Activated CD8-positive, alpha-beta memory T cell treated with anti-CD3 and anti-CD28 coated beads for 4 hours (primary cell): ENCODE data around the gene MYO1H.

Experiments used
- DNase-seq, 2 donors: peaks; one replicate each; pipeline ENCODE4 v3.0.0-alpha.2; 2020; ENCODE audit warnings: low read depth in 2 of 2

MYO1H gene

DNA sequence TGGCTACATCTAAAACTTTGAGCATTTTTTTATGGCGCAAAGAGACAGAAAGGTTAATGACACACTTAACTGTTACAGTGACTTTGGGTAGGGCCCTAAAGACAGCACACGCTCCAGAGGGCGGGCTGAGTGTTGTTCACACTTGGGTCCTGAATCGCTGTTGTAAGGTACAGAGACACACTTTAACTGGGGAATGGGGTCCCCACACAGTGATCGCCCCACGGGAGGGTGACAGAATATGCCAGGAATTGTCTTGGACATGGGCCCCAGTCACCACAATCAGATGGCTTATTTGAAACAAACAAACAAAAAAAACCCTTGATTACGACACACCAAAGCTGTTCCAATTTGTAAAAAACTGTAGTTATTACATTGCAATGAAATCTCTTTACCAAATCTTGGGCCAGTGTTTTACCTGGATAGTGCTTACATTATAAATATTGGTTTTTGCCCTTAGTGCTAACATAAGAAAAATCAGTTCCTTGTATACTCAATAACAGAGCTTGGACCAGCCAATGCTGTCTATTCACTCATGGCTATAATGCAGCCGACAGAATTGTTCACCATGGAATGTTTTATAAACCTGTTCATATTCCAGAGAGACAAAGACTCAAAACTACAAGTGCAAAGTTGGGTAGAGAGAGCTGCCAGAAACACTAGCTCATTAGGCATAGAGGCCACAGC is 101.1 kb downstream of the MYO1H start:
- DNase-seq = no peak

DNA sequence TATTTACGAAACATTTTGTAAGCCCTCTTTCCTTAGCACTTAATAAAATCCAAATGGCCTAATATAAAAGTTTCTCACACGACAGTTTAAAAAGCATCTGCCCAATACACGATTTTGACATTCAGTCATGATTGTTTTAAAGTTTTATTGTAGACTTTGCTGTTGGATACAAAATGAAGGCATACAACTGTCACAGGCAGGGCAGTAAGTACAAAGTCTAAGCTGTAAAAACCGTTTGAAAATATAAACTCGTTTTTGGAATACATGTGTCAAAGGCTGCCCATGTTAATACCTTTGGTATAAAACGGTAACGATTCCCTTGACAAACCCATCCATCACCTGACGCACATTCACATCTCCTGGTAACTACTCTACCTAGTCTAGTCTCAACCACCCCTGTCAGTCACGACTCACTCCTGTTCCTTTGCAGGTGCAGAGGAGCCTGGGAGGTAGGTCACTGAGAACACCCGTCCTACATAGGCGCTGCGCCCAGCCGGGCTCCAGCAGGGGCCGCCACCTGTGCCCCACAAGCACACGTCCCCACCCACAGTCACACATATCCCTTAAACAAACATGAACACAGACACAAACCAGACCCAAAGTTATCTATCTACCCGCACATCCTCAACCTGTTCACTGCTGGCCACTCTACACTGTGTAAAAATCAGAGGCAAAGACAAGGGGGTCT is 102.3 kb downstream of the MYO1H start:
- DNase-seq = no peak

DNA sequence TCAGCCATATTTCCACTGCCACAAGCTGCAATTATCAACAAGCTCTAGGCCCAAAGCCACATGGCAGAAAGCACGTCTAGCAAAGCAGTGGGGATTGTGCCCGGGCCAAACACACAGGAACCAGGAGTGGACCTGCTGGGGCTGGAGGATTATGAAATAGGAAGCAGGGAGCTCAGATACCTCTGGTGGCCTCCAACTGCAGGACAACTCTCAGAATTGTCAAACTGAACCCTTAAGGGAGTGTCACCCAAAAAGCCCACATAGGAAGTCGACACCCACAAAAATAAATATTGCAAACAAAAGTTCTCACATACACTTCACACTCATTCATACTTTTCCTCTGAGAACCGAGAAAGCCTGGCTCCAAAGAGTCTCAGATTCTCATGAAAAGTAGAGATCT is 103.3 kb downstream of the MYO1H start:
- DNase-seq = no peak

DNA sequence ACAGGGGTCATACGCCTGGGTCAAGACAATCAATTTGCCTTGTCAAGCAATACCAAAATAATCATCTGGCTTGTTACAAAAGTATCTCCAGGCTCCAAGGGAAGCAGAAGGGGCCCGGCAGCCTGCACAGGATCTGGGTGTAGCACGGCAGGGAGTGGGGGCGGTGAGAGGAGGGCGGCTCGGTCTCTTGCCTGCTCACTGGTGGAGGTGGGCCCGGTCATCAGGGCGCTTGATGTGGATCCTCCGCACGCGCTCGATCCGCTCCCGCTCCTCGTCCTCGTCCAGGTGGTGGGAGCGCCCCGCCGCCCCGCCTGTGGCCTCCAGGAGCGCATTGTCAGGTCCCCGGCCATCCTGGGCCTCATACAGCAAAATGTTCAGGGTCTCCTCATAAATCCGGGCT is 103.7 kb downstream of the MYO1H start:
- no peak for DNase-seq

DNA sequence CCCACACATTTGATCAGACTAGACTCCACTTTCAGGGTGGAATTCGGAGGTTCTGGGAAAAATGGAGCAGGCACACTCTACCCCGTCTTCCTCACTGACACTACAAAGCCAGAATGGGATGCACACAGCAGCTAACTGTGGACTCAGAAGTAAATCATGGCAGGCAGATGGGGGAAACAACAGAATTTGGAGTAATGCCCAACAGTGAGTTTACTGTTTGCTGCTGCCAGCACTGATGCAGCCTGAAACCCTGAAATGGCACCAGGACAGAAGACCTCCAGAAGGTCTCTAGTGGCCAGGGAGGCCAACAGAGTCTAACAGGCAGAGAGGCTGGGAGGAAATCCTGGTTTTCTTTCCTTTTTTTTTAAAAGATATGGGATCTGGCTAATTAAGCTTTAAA is 104.8 kb downstream of the MYO1H start:
- no peak for DNase-seq

DNA sequence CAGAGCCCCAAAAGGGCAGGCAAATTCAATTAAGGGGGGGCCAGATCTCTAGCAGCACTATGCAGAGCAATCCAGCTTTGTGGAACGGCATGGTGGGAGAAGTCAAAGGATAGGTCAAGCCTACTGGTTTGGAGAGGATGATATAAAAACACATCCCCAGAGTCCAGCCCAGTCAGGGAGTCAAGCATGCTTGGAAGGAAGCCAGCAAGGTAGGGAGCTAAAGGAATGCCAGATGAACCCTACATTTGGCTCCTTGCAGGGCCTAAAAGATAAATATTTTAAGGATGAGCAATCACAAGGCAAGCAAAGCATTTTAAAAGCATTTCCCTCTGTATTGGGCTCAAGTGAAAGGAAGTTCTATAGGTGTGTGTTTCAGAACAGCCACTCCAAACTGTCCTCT is 108.0 kb downstream of the MYO1H start:
- no peak for DNase-seq

DNA sequence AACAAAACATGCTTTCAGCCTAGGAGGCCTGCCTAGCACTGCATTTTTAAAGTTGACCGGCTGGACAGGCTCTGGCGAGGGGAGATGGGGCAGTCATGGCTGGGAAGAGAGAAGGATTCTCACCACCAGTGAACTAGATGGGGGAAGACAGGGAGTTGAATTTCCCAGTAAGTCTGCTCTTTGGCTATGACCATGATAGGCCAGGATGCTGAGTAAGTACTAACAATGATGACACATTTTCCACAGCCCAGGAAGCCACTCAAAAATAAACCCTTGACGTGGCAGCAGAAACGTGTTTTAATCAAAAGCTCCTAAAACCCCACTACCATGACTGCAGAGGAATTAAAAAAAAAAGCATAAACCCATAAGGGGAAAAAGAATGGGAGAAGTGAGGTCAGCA is 110.4 kb downstream of the MYO1H start:
- DNase-seq = no peak

DNA sequence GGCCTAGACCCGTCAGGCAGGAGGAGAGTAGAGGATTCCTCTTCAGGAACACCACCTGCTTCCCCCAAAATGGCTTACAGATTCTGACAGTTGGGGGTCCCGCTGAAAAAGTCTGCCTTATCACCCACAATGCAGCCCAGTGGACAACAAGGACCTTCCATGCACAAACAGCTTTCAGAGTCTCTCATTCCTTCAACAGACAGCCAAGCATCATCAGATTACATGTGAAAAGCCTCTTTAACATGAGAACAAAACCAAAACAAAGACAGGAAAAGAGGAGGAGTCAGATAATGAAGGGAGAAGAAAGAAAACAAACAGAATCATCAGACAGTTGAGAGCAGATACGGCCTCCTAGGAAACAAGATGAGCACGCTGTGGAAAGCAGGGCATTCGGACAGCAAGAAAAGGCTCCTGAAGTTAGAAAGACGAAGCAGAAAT is 111.1 kb downstream of the MYO1H start:
- DNase-seq = no peak

DNA sequence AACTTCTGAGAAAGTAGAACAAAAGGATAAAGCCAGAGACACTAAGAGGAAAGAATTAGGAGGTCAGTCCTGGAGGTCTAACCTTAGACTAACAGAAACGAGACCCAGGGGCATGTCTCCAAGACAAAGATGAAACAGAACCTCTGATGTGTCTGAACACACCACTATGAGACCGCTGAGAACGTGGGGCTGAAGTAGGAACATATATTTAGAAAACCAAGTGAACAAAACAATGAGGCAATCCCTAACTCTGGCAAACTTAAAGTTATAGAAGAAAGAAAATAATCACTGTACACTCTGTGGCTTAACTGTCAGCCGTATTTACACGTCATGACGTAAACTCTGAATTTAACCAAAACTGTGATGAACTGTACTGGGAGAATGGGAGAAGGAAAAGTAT is 111.5 kb downstream of the MYO1H start:
- no peak for DNase-seq

DNA sequence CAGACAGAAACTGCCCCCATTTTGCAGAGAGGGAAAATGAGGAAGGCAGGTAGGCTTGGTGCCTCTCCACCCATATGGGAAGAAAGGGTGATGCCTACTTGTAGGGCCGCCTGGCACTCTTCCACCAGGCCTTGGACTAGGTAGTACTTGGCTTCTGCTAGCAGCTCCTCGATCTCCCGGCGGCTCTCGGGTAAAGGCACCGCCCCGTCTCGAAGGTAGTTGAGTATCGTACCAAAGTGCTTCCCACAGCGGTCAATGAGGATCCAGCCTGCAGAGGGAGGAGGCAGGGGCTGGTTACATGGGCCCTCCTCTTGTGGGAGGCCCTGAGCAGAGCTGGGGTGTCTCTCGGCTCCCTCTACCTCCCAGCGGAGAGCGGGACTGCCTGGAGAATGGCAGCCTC is 112.8 kb downstream of the MYO1H start:
- no peak for DNase-seq

DNA sequence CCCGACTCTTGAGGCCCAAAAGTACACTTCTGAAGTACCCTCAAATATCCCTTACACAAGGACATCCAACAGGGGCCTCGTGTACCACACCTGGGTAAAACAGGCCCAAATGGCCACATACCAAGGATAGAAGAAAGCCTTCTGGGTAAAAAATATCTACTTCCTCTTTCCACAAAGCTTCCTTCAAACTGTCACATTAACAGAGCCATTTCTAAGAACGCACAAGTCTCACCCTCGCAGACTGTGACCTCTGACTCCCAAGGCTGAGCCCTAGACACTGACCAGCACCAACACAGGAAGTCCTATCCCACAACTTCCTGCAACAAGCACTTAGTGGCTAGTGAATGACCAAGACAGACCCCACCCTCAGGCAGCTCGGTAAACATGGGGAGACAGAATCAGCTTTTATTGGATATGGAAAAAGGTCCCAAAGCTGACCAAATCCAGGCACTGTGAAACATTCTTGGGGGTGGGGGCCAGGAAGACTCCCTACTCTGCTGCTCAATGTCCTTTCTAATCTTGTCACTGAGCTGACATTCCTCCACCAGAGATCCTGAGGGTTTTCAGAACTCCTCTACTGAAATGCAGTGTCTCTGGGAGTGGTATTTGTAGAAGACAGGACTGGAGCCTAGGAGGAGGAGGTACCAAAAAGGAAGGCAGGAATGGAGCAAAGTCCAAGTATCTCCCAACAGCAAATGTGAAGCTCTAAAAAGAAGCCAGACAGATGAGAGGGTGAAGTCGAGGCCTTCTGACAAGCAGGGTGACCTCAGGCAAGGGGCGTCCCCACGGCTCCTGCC is 113.5 kb downstream of the MYO1H start:
- no peak for DNase-seq

DNA sequence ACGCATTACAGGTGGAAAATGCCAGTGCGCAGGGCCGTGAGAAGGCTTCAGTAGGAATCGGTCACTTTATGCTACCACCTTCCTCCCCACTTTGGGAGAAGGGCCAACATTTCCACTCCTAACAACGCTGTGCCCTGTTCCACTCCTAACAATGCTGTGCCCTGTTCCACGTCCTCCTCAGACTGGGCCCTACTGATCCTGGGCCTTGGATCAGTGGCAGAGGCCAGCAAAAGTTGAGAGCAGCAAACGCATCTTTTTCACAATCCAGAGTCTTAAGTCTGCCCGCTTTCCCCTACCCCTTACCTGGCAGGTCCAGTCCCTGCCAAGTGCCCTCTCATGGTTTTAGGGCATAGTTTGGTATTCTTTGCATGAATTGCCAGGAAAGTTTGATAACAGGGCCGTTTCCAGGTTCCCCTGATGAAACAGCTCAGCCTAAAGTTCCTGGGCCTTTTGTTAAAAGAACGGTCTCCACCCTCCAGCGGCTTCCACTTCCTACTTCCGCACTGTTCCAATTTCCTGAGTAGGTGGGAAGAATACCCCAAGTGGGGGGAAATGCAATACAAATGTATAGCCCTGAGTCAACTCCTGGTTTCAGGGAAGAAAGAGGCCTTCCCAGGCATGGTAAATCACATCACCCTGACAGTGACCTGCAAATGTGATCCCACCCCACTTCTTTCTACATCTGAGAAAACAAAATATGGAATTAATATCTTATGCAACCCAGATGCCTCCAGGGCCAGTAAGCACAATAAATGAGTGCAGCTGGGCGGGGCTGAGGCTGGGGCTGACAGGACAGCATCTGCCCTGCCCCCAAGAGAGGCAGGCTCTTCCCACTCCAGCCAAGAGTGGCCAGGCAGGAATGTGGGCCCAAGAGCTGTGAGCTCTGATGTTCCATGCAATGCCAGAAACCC is 114.4 kb downstream of the MYO1H start:
- no peak for DNase-seq

DNA sequence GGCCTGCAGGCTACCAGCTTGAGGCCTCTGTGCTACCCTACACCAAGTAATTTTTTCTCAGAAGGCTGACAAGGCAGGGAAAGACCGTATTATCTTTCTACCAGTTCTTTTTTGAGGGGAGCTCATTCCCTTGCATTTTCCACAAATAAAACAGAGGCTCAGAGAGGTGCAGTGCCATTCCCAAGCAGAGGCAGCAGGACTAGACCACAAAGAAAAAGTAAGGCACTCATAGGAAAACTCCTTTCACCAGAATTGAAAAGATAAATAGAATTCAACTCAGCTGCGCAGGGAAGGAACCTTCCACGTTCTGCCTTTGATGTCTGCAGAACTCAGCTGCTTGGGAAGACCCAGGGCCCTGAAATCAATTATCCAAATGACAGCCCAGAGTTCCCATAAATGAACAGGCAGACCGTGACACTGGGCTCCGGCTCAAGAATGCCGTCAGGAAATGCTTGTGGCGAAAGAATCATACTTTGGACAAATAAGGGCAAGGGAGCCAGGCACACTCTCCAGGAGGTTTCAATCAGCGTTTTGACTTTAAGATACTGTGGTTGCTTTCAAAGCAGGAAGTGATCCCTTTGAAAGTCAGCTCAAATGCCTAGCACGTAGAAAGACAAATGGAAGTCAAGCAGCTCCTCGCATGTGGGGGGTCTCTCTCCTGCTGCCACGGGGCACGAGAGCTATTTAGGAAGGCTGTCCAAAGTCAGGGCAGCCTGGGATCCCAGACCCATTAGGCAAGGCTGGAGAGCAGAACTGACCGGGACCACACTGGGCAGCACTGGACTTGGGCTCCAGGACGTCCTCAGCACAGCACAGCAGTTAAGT is 115.4 kb downstream of the MYO1H start:
- no peak for DNase-seq

DNA sequence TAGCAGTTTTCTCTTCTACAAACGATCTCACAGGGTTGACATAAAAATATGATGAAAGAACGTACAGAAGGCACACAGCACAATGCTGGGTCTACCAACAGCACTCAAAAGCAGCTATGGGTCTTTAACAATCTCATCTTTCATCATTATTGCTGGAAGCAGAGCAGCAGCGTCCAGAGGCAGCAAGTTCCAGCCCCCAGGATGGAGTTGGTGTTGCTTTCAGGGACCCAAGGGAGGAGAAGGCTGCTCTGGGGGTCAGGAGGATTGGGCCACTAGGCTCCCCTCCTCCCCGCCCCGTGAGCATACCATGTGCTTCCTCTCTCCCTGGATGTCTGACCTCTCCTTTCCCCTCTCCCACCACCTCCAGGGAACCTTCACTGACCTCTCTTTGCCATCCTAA is 116.1 kb downstream of the MYO1H start:
- DNase-seq = no peak

DNA sequence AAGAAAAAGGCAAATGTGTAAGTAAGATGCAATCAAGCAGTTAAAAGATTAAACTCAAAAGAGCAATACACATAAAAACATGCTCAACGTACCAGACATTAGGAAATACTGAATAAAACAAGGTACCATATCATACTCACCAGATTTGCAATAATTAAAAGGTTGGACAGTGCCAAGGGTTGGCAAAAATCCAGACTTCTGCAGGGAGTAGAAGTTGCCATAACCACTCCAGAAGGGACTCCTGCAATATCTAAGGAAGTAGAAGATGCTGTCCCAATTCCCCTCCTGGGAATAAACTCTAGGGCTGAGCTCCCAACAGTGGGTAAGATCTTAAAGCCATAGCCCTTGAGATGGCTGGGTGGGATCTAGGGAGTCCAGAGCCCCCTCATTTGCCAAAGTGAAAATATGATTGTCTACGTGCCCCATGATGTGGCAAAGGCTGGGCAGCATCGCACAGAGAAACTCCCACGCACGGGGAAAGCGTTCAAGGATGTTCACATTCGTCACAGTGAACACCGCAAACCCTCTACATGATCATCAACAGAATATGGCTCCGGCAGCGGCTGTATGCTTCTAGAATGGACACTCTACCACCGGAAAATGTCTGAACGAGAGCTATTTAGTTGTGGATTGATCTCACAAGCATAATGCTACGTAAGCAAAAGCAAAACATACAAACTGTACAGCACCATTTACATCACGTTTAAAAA is 117.1 kb downstream of the MYO1H start:
- DNase-seq = no peak

DNA sequence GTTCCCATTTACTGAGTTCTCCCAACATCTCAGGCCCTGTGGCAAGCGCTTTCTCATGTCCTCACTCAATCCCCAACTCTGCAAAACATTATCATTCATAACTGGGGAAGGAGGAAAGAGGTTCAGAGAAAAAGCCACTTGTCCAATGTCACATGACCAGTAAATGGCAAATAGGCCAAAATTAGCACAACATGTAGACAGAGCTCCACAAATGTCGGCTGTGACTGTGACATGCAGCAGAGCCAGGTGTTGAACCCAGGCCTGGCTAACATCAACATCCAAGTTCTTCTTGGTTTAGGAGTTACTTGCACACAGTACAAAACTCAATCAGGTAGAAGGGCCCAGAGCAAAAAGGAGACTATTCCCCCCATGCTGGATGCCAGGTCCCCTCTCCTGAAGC is 118.6 kb downstream of the MYO1H start:
- no peak for DNase-seq

DNA sequence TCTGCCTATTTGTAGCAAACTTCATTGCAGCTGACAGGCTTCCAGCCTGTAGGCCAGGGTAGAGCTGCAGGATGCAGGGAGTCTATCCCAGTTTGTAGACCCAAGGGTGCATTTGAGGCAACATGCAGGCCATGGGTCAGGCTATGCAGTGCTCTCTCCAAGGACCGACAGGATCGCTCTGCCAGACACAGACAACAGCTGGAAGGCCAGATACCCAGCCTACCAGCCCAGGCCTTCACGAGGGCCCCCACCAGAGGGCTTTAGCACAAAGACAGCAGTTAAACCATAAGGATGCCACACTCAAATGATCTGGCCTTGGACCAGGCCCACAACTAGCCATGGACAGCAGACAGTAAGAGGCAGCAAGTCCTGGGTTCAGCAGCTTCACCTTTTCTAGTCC is 119.1 kb downstream of the MYO1H start:
- no peak for DNase-seq

DNA sequence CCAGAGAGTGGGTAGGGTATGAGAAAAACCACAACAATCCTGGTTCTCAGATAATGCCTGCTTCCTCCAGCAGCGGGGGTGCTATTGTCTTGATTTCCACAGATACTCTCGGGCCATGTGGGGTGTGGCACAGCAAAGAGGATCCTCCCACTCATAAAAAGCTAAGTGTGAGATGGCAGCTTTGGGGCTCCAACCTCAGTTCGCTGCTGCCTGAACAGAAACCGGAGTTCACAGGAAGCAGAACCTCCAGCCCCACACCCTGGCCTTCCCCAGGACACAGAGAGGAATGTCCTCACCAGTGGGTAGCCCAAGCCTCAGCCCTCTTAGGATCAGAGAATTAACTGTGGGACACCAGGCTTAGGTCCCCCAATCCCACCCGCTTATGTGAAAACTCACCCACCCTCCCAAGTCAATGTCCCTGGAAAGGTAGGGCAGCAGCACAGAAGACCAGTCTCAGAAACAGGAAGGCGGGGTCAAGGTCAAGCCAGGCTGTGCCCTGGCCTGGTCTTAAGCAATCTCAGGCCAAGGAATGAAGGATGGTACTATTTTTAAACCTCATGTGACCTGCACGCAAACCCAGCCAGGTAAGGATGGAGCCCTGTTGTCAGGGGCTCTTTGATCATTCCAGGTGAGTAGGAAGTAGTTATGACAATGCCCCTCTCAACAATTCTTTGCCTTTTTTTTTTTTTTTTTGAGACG is 120.4 kb downstream of the MYO1H start:
- no peak for DNase-seq

DNA sequence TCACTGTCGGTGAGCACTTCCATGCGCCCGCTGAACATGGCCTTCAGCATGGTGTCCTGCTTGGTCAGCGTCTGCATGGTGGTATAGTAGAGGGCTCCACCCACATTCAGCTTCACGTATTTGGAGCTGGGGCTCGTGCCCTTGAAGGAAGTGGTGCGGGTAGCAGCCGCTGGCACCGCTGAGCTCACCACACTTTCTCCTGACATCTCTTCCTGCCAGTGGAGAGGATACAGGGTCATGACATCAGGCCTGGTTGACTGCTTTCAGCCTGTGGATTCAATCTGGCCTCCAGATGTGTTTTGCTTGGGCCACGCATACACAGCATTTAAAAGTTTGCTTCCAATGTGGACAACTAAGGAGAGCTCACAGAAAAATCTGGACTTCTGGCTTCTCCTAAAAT is 121.8 kb downstream of the MYO1H start:
- DNase-seq = no peak

DNA sequence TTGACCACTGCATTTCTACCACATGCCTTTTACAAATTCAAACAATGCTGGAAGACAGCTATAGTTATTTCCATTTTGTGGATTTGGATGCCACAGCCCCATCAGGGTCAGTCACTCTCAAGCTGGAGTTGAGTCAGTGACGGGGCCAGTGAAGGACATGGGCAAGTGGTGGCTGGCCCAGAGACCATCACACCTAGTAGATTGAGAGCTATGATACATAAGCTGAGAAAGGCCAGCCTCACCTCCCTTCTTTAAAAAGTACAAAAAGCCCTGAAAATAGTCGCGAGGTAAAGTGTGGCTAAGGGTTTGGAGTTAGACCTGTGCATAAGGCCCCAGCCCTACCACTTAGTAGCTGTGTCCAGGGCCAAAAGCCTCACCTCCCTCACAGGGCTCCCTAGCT is 125.3 kb downstream of the MYO1H start:
- no peak for DNase-seq
